HG03095 (cell line): ENCODE measurements around the gene C17orf75.
"Not testable (repeated sequence)": the region's sequence is repeated elsewhere in the genome, so short reads cannot be mapped to it uniquely, and the experiment has no call there.

Experiments
- ATAC-seq: cut with Tn5 transposase; IDR thresholded peaks from one replicate; pipeline ENCODE4 v1.9.1; 2021; ENCODE audit warnings: moderate library complexity; ENCODE audit not compliant: unreplicated experiment

The C17orf75 gene

DNA sequence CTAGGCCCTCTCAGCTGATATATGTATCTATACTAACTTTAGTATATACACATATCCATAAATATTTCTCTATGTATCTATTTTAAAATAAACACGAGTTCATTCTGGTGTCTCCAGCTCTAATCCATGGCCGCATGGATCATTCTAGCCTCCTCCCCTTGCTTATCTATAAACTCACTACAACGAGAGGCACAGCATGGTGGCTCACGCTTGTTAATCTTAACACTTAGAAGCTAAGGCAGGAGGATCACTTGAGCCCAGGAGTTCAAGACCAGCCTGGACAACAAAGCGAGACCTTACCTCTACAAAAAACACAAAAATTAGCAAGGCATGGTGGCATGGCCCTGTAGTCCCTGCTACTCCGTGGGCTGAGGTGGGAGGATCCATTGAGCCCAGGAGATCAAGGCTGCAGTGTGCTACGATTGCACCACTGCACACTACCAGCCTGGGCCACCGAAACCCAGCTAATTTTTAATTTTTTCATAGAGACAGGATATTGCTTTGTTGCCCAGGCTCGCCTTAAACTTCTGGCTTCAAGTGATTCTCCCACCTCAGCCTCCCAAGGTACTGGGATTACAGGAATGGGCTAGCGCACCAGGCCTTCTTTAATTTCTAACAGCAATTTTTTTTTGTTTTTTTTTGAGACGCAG lies 4.1 kb upstream of the C17orf75 start:
- no peak for ATAC-seq

GRCh38 chr17:32342603-32343325 lies 791 bp upstream of the C17orf75 start:
- ATAC-seq: no peak

DNA sequence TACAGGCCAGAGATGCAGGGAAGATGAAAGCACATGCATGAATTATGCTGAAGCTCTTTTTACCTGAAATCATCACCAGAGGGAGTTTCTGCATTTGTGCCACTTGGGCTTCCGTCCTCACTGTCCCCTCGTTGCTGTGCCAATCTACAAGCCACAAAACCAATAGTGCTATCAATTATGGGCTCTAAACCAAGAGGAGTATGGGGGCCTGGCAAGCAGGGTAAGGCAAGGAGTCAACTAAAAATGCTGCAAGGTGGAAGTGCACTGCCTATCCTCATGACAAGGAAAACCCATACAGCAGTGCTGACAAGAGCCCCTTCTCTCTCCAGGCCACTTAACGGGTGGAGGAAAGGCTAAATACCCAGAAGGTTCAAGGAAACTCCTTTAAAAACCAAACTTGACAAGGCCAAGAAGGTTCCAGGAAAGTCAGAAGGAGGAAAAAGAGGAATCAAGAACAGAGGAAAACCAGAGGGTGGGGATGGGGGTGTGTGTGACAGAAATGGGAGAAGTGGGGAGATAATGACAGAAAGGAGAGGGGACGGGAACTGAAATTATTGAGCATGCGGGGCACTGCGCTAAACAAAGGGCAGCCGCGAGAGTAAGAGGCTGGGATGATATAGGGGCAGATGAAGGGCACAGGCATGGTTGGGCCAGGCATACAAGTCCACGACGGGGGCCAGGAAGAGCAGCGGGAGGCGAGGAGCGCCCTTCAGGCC lies 674 bp downstream of the C17orf75 start:
- no peak for ATAC-seq

- no peak for ATAC-seq
These were observed 6.3 kb downstream of the C17orf75 start for GRCh38 chr17:32335687-32336086.

DNA sequence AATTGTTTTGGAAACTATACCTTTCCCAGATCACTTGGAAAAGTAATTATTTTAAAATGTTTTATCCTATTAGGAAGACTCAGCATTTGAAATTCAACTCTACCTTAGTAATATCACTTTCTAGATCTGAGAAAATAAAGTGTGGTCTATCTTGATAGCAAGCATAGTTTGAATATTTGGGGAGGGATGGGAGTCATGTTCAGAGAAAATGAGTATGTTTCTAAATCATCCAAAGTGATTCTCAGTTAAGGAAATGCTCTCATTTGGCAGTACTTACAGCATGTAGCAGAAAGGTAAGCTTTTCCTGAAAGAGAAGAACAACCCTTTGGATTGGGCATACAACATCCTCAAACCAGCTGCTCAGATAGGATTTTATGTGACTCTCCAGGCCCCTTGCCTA lies 6.9 kb downstream of the C17orf75 start:
- ATAC-seq: no peak

GRCh38 chr17:32333187-32333586 lies 8.8 kb downstream of the C17orf75 start:
- no peak for ATAC-seq

DNA sequence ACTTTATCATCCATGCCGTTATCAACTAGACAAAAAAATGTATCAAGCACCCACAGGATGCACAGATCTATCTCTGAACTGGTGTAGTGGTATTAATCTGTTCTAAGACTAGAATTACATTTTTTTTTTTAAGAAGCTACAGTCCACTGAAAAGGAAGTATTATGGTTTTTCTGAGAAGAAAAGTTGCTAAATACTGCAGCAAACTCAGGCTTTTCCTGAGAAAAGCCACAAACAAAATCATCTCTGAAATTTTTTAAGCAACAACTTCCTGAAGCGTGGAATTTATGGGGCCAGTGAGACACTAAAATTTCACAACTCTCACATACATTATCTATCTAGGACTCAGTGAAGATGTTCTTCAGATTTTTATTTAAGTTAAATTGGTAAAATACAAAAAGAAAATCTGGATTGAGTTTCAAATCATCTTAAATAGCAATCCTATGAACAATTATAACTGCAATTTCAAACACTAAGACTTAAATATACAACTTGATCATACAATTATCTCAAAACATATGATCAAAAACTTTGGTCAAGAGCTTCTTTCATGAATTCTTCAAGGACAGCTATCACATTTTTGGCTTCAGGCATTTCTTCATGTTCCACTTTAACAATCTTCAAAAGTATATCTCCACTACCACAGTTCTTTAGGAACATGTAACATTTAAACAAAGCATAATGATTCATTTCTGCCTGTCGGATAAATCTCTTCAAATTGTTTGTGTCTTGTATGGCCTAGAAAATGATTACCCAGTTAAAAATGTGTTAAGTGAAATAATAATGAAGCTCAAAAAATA lies 10.5 kb downstream of the C17orf75 start:
- no peak for ATAC-seq

- no peak for ATAC-seq
These were observed 11.8 kb downstream of the C17orf75 start for GRCh38 chr17:32330147-32330546.

DNA sequence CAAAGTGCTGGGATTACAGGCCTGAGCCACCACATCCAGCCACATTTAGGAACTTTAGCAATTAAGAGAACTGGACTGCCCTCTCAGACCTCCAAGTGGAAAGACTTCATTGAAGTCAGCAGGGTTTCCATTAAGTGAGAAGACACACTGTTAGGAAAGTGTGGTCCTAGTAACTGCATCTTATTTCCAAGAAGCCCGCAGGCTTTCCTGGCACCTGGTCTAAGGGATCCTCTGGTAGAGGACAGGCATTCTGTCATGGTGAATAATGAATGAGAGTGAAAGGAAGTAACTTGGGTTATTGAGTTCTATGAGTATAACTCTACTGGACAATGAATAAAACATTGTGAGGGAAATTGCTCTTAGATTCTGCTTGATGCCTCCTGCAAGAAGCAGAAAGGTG lies 14.1 kb downstream of the C17orf75 start:
- ATAC-seq: no peak

DNA sequence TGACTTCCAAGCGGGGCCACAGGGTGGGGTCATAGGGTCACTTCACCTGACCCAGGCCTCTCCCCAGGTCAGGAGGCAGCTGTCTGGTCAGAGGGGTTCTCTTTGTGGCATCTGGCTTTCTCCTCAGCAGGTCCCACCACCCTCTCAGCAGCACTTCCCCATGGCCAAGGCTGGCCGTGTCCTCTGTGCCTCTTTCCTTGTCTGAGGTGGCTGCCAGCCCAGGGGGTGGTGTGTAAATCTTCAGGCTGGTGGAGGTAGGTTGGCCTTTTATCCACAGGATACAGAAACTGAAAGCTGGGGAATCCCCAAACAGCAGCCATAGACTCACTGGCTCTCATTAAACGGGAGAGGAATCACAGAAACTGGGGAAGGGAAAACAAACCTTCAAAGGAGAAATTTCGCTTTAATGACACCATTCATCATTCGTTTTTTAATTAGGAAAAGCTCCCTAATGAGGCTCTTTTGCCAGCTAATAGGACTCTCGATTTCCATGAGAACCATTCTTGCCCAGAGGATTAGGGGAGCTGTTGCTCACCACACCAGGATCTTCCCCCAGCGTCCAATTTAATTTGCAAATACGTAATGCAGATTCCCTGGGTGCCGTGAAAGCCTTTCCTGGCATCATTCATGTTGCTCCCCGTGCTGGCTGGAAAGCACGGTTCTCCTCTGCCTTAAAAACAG lies 18.0 kb downstream of the C17orf75 start:
- no peak for ATAC-seq

- no peak for ATAC-seq
These were observed 18.9 kb downstream of the C17orf75 start for GRCh38 chr17:32323046-32323445.

- ATAC-seq: no peak
These were observed 21.1 kb downstream of the C17orf75 start for GRCh38 chr17:32320847-32321246.

- ATAC-seq: not testable (repeated sequence)
These were observed 21.9 kb downstream of the C17orf75 start for GRCh38 chr17:32320080-32320479.

GRCh38 chr17:32319548-32319905 lies 22.4 kb downstream of the C17orf75 start:
- ATAC-seq: no peak

- ATAC-seq: no peak
These were observed 23.9 kb downstream of the C17orf75 start for GRCh38 chr17:32318071-32318470.

DNA sequence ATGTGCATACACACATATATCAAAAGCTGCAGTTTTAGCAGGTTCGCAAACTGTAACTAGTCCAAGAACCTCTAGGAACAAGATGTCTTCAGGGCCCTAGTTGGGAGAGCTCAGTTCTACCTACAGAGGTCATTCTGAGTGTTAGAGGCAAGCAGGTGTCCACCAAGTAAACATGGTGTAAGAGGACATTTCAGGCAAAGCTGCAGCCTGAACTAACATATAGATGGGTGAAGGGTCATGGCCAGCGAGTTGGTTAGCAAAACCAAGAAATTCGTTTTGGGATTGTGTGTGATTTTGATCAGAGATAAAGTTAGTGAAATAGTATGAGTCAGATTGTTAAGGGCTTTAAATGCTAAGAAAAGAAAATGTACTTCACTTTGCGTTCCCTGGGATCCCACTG lies 24.6 kb downstream of the C17orf75 start:
- ATAC-seq: no peak

DNA sequence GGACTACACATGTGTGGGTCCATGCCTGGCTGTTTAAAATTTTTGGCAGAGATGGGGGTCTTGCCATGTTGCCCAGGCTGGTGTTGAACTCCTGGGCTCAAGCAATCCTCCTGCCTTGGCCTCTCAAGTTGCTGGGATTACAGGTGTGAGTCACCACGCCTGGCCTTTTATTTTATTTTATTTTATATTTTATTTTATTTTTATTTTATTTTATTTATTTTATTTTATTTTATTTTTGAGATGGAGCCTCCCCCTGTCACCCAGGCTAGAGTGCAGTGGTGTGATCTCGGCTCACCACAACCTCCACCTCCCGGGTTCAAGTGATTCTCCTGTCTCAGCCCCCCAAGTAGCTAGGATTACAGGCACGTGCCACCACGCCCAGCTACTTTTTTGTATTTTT lies 25.3 kb downstream of the C17orf75 start:
- ATAC-seq: not testable (repeated sequence)

DNA sequence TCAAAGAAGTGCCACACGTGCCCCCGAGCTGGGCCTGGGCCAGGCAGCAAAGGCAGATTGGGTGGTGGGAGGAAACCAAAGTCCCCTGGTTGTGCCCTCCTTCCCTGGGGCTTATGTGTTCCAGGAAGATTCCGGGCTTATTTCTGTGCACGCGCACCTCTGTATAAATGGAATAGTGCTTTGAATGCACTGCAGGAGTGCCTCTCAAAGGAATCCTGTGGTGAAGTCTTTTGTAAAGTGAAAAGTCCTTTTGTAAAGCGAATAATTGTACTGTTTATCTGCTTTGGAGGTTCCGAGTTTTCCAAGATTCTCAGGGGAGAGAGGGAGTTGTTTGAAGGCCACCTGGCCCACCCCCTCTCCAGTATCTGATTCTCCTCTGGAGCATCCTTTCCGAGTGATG lies 26.8 kb downstream of the C17orf75 start:
- ATAC-seq: no peak

DNA sequence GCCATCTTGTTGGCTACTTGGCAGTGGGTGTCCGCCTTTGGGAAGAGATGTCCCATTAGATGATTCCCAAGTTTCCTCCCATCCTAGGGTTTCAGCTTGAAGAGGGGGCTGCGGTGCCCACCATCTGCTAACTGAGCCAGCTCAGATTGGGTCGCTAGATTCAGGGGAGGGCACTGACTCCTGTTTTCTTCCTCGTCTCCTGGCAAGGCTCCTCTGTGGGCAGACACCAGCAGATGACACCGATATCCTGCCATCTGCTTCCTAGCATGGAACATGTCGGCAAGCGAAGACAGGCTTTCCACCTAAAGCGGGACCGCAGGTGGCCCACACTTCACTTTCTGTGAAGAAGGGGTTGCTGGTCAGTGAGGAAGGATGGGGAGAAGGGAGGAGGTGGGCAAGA lies 27.3 kb downstream of the C17orf75 start:
- ATAC-seq: no peak

GRCh38 chr17:32311028-32311536 lies 30.9 kb downstream of the C17orf75 start:
- ATAC-seq: no peak

- ATAC-seq: no peak
These were observed 34.3 kb downstream of the C17orf75 start for GRCh38 chr17:32307658-32308057.
